AG10803 (cell line): ENCODE data around the gene ATP8A2.
"Not testable (repeated sequence)": the region's sequence is repeated elsewhere in the genome, so short reads cannot be mapped to it uniquely, and the experiment has no call there.

ENCODE experiments used
- DNase-seq: peaks from one replicate; pipeline ENCODE4 v3.0.0; 2010; ENCODE audit warnings: low read depth
- H3K4me3 ChIP-seq: 2 replicates; pipeline ENCODE4 v1.5.1; 2011; ENCODE audit warnings: mild to moderate bottlenecking, low read length, control low read depth
- CTCF ChIP-seq: conservative IDR thresholded peaks from 2 replicates; pipeline ENCODE4 v1.5.1; 2011; ENCODE audit warnings: mild to moderate bottlenecking, low read length, control low read depth, inconsistent platforms

Gene ATP8A2

GRCh38 chr13:25776722-25777121 lies 404.9 kb downstream of the ATP8A2 start:
- no peak overlapping the region for H3K4me3 ChIP-seq
- no peak for TF ChIP-seq CTCF
- no peak for DNase-seq

GRCh38 chr13:25777509-25777908 lies 405.7 kb downstream of the ATP8A2 start:
- no peak for TF ChIP-seq CTCF
- DNase-seq = no peak
- no peak overlapping the region for H3K4me3 ChIP-seq

GRCh38 chr13:25778365-25778764 lies 406.6 kb downstream of the ATP8A2 start:
- no peak overlapping the region for H3K4me3 ChIP-seq
- no peak for DNase-seq
- no peak for TF ChIP-seq CTCF

GRCh38 chr13:25778808-25779305 lies 407.1 kb downstream of the ATP8A2 start:
- DNase-seq = no peak
- TF ChIP-seq CTCF = no peak
- no peak overlapping the region for H3K4me3 ChIP-seq

GRCh38 chr13:25783076-25783475 lies 411.3 kb downstream of the ATP8A2 start:
- no peak for DNase-seq
- no peak overlapping the region for H3K4me3 ChIP-seq
- no peak for TF ChIP-seq CTCF

- no peak overlapping the region for H3K4me3 ChIP-seq
- DNase-seq = no peak
- no peak for TF ChIP-seq CTCF
These were observed 411.8 kb downstream of the ATP8A2 start for GRCh38 chr13:25783601-25784024.

GRCh38 chr13:25784119-25784518 lies 412.3 kb downstream of the ATP8A2 start:
- no peak for DNase-seq
- no peak overlapping the region for H3K4me3 ChIP-seq
- no peak for TF ChIP-seq CTCF

- DNase-seq, H3K4me3 ChIP-seq: not testable (repeated sequence)
These were observed 418.4 kb downstream of the ATP8A2 start for GRCh38 chr13:25790137-25790536.
